Measurements from ENCODE around the gene DNAJC6. TPM values are rescaled to one million over a fixed set of nuclear protein-coding genes. Genes with fewer than 3 reads are reported as not detected.
A peak's percentile ranks its signal among the peaks of the same experiment; 100 is the strongest.
"Not testable (repeated sequence)": the region's sequence is repeated elsewhere in the genome, so short reads cannot be mapped to it uniquely, and the experiment has no call there.

The DNAJC6 gene
- total RNA-seq, 1 experiment from 2014 or later, result 9.5 TPM

- no peak for DNase-seq (ENCODE audit: low read depth)
- in situ Hi-C loops (cut with HindIII; ENCODE audit: low pct_unique_long_range_greater_than_20kb, low sequenced_read_pairs), result no loop called here
Observed at GRCh38 chr1:65284229-65284628, 25.1 kb upstream of the DNAJC6 start.

- no peak for DNase-seq (ENCODE audit: low read depth)
- in situ Hi-C loops (cut with HindIII; ENCODE audit: low pct_unique_long_range_greater_than_20kb, low sequenced_read_pairs), result no loop called here
Observed at GRCh38 chr1:65289449-65289848, 19.9 kb upstream of the DNAJC6 start.

- in situ Hi-C loops (cut with HindIII; ENCODE audit: low pct_unique_long_range_greater_than_20kb, low sequenced_read_pairs); DNase-seq (ENCODE audit: low read depth): not testable (repeated sequence)
Observed at GRCh38 chr1:65291818-65292217, 17.5 kb upstream of the DNAJC6 start.

- in situ Hi-C loops (cut with HindIII; ENCODE audit: low pct_unique_long_range_greater_than_20kb, low sequenced_read_pairs), result no loop called here
- no peak for DNase-seq (ENCODE audit: low read depth)
Observed at GRCh38 chr1:65292861-65293593, 16.3 kb upstream of the DNAJC6 start.

GRCh38 chr1:65297706-65298105 lies 11.6 kb upstream of the DNAJC6 start:
- in situ Hi-C loops (cut with HindIII; ENCODE audit: low pct_unique_long_range_greater_than_20kb, low sequenced_read_pairs), result no loop called here
- DNase-seq (ENCODE audit: low read depth), result no peak

- in situ Hi-C loops (cut with HindIII; ENCODE audit: low pct_unique_long_range_greater_than_20kb, low sequenced_read_pairs), result no loop called here
- DNase-seq (ENCODE audit: low read depth), result no peak
Observed at GRCh38 chr1:65299328-65299727, 10.0 kb upstream of the DNAJC6 start.

DNA sequence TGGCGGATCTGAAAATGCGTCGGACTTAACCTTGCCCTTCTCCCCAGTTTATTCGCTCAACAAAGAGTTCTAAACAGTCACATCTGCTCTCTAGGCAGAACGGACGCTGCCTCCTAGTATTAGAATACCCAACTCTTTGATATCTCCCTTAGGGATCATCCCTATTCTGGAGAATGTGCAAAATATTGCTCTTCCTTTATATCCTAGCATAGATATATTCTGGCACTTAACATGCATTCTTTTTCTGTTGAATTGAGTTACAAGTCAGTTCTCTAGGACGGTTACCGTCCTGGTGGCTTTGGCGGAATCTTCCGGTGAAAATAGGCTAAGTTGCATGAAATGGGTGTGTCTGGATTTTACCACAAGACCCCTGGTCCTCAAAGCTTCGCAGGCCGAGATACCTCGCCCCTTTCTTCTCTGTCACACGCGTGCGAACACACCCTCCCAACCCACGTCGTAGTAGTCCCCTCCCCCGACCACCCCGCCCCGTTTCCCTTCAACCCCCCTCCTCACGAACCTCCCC lies 501 bp upstream of the DNAJC6 start:
- peak; percentile 4 for DNase-seq (ENCODE audit: low read depth)
- in situ Hi-C loops (cut with HindIII; ENCODE audit: low pct_unique_long_range_greater_than_20kb, low sequenced_read_pairs), result no loop called here

DNA sequence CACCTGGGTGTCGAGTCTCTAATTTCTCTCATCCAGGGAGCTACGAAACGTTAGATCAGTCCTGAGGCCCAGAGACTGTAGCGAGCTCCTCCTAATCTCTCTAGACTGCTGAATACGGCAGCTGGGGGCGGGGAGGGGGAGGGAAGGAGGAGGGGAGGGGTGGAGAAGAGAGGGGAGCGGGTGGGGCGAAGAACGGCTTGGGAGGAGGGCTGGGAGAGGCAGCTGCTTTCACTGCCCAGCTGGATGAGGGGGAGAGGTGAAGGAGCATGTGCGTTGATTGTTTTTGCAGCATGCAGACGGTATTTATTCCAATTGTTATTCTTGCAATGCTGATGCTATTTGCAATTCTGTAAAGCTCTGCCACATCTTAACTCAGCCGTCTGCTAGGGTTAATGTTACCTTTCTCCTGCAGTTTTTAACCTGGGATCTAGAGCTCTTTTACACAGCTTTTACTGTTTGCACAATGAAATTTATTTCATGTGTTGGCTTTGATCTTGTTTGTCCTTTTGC lies 790 bp downstream of the DNAJC6 start:
- no peak for DNase-seq (ENCODE audit: low read depth)

DNA sequence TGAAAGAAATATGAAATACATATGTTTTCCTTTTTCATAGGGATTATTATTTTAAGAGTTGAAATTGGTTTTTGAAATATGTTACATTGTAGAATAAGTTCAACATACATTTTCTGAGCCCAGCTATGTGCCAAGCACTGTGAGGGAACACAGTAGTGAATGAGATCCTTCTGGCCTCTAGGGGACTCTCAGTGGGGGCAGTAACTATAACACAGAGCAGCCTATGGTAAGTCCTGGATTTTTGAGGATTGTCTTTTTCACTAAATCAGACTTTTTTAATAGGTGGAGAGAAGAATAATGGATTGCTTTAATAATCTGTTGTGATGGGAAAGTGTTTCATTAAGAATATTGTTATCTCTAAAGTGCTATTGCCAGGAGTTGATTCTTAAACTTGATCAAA lies 2.4 kb downstream of the DNAJC6 start:
- DNase-seq (ENCODE audit: low read depth), result no peak
- in situ Hi-C loops (cut with HindIII; ENCODE audit: low pct_unique_long_range_greater_than_20kb, low sequenced_read_pairs), result no loop called here

More for the DNA sequence above, 790 bp downstream of the DNAJC6 start:
- in situ Hi-C loops (cut with HindIII; ENCODE audit: low pct_unique_long_range_greater_than_20kb, low sequenced_read_pairs), result no loop called here

DNA sequence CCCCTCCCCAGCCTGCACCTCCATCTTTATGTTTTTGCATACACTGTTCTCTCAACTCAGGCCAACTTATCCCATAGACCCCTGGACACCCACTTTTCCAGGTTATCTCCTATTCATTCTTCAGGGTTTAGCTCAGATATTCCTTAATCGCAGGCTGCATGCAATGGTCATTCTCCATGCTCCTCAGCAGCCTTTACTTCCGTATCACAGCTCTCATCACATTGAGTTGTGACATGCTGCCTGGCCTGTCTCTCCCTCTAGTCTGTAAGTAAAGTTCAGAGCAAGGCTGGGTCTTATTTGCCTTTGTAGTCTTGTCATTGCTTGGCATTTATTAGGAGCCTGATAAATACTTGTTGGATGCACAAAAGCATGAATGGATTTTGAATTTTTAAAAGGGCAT lies 6.9 kb downstream of the DNAJC6 start:
- in situ Hi-C loops (cut with HindIII; ENCODE audit: low pct_unique_long_range_greater_than_20kb, low sequenced_read_pairs), result no loop called here
- no peak for DNase-seq (ENCODE audit: low read depth)

GRCh38 chr1:65317866-65318653 lies 8.7 kb downstream of the DNAJC6 start:
- in situ Hi-C loops (cut with HindIII; ENCODE audit: low pct_unique_long_range_greater_than_20kb, low sequenced_read_pairs), result no loop called here
- no peak for DNase-seq (ENCODE audit: low read depth)

GRCh38 chr1:65319141-65319540 lies 9.8 kb downstream of the DNAJC6 start:
- DNase-seq (ENCODE audit: low read depth), result no peak
- in situ Hi-C loops (cut with HindIII; ENCODE audit: low pct_unique_long_range_greater_than_20kb, low sequenced_read_pairs), result no loop called here

GRCh38 chr1:65319754-65320153 lies 10.4 kb downstream of the DNAJC6 start:
- no peak for DNase-seq (ENCODE audit: low read depth)
- in situ Hi-C loops (cut with HindIII; ENCODE audit: low pct_unique_long_range_greater_than_20kb, low sequenced_read_pairs), result no loop called here

DNA sequence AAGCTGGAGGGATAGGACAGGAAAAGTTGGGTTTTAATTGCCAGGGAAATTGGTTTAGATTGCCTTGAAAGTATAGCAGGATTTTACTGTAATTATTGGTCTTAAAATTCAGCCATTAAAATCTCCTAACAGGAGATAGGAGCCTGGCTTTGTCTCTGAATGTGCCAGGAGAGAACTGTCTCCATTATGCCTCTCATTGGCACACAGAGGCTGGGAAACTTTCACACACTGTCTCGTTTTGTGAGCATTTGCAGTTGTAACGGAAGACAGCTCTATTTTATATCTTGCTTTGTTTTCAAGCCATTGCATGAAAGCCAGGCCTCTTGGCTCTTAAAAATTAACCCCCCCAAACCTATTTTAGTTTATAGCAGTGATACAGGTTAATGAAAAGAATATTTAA lies 12.5 kb downstream of the DNAJC6 start:
- DNase-seq (ENCODE audit: low read depth), result no peak
- in situ Hi-C loops (cut with HindIII; ENCODE audit: low pct_unique_long_range_greater_than_20kb, low sequenced_read_pairs), result no loop called here

- in situ Hi-C loops (cut with HindIII; ENCODE audit: low pct_unique_long_range_greater_than_20kb, low sequenced_read_pairs), result no loop called here
- no peak for DNase-seq (ENCODE audit: low read depth)
Observed at GRCh38 chr1:65323246-65323645, 13.9 kb downstream of the DNAJC6 start.

- in situ Hi-C loops (cut with HindIII; ENCODE audit: low pct_unique_long_range_greater_than_20kb, low sequenced_read_pairs), result no loop called here
- DNase-seq (ENCODE audit: low read depth), result no peak
Observed at GRCh38 chr1:65330021-65330420, 20.7 kb downstream of the DNAJC6 start.

GRCh38 chr1:65330822-65331221 lies 21.5 kb downstream of the DNAJC6 start:
- no peak for DNase-seq (ENCODE audit: low read depth)
- in situ Hi-C loops (cut with HindIII; ENCODE audit: low pct_unique_long_range_greater_than_20kb, low sequenced_read_pairs), result no loop called here

DNA sequence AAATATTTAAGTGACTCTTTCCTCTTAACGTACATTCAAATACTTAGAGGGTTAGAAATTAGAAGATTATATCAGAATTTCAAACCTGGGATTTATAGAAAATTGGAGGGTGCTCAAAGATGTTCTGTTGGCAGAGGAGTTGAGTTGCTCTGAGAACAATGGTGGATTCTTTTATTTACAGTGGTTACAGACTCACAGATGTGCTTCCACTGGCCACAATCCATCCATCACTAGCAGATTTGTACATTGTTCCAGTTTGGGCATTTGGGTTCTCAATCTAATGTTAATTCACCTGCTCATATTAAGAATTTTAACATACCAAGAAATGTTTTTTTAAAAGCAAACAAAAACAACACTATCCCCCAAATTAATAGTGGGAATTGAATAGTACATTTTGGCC lies 23.5 kb downstream of the DNAJC6 start:
- in situ Hi-C loops (cut with HindIII; ENCODE audit: low pct_unique_long_range_greater_than_20kb, low sequenced_read_pairs), result no loop called here
- no peak for DNase-seq (ENCODE audit: low read depth)

- in situ Hi-C loops (cut with HindIII; ENCODE audit: low pct_unique_long_range_greater_than_20kb, low sequenced_read_pairs), result no loop called here
- DNase-seq (ENCODE audit: low read depth), result no peak
Observed at GRCh38 chr1:65334081-65334480, 24.7 kb downstream of the DNAJC6 start.

All from Caki2 (cell line).